Fibroblast of the conjunctiva (primary cell): Measurements from ENCODE around the gene TTC29.
"Not testable (repeated sequence)": the region's sequence is repeated elsewhere in the genome, so short reads cannot be mapped to it uniquely, and the experiment has no call there.

Source experiments
- DNase-seq: peaks from one replicate; pipeline ENCODE4 v3.0.0-alpha.2; 2010; ENCODE audit warnings: low read depth

Gene TTC29

GRCh38 chr4:146699910-146700309 is 245.8 kb downstream of the TTC29 start:
- DNase-seq, result no peak

DNA sequence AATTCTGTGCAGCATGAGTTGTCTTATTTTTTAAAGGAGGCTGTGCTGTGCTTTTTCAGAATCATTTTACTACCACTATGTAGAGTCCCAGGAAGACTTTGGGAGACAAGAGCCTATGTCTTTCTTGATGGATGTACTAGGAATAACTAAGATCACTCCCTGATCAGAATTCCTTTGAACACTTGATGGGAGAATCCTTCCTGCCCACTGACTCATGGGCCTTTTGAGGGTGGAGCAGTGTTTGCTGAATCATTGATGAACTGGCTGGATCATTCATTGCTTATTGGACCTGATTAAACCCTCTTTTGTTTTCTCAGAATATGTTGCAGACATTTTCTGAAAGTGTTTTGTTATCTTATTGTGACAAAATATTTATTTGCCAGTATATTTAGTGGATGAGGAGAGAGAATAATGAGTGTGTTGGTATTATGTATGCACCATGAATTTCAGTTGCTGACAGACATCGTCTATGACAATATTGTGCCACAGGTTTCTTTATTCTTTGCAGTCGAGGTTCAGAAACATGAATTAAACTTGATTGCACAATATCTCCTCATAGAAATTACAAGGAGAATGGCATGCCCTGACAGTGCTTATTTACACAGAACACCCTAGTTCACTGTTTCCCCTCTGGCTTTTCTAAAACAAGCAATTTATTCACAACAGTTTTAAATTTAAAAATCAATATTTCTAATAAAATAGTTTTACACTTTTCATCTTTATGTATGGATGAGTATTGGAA is 270.7 kb downstream of the TTC29 start:
- no peak for DNase-seq

GRCh38 chr4:146663968-146664311 is 281.7 kb downstream of the TTC29 start:
- not testable (repeated sequence) for DNase-seq

- DNase-seq, result no peak
These were observed 284.3 kb downstream of the TTC29 start for GRCh38 chr4:146661367-146661766.
